Measurements from ENCODE around the gene SCFD2.
A peak's percentile ranks its signal among the peaks of the same experiment; 100 is the strongest.
"Not testable (repeated sequence)": the region's sequence is repeated elsewhere in the genome, so short reads cannot be mapped to it uniquely, and the experiment has no call there.

The SCFD2 gene

GRCh38 chr4:52836120-52836519, 529.7 kb downstream of the SCFD2 start:
- no peak overlapping the region for H3K4me3 ChIP-seq (replicated peaks; ENCODE audit: low read depth, low read length)
- DNase-seq (ENCODE audit: low read depth) = no peak
- TF ChIP-seq CTCF (IDR thresholded peaks at IDR 0.05; ENCODE audit: low read length, missing control alignments) = no peak

- not testable (repeated sequence) for H3K4me3 ChIP-seq (replicated peaks; ENCODE audit: low read depth, low read length); DNase-seq (ENCODE audit: low read depth)
These were observed 531.0 kb downstream of the SCFD2 start for GRCh38 chr4:52834641-52835456.

- DNase-seq (ENCODE audit: low read depth) = no peak
- H3K4me3 ChIP-seq (replicated peaks; ENCODE audit: low read depth, low read length) = no peak overlapping the region
- no peak for TF ChIP-seq CTCF (IDR thresholded peaks at IDR 0.05; ENCODE audit: low read length, missing control alignments)
These were observed 531.8 kb downstream of the SCFD2 start for GRCh38 chr4:52833941-52834525.

- no peak for TF ChIP-seq CTCF (IDR thresholded peaks at IDR 0.05; ENCODE audit: low read length, missing control alignments)
- DNase-seq (ENCODE audit: low read depth) = no peak
- H3K4me3 ChIP-seq (replicated peaks; ENCODE audit: low read depth, low read length) = no peak overlapping the region
These were observed 540.3 kb downstream of the SCFD2 start for GRCh38 chr4:52825460-52826090.

GRCh38 chr4:52824603-52825459, 541.0 kb downstream of the SCFD2 start:
- H3K4me3 ChIP-seq (replicated peaks; ENCODE audit: low read depth, low read length) = no peak overlapping the region
- no peak for TF ChIP-seq CTCF (IDR thresholded peaks at IDR 0.05; ENCODE audit: low read length, missing control alignments)
- DNase-seq (ENCODE audit: low read depth) = peak; percentile 50

GRCh38 chr4:52824270-52824602, 541.6 kb downstream of the SCFD2 start:
- TF ChIP-seq CTCF (IDR thresholded peaks at IDR 0.05; ENCODE audit: low read length, missing control alignments) = no peak
- no peak for DNase-seq (ENCODE audit: low read depth)
- H3K4me3 ChIP-seq (replicated peaks; ENCODE audit: low read depth, low read length) = no peak overlapping the region

- DNase-seq (ENCODE audit: low read depth) = no peak
- H3K4me3 ChIP-seq (replicated peaks; ENCODE audit: low read depth, low read length) = no peak overlapping the region
- no peak for TF ChIP-seq CTCF (IDR thresholded peaks at IDR 0.05; ENCODE audit: low read length, missing control alignments)
These were observed 542.2 kb downstream of the SCFD2 start for GRCh38 chr4:52823702-52824092.

Measured in fibroblast of pulmonary artery (primary cell).